Measurements from ENCODE around the gene FOXD4. TPM values are rescaled to one million over a fixed set of nuclear protein-coding genes. Genes with fewer than 3 reads are reported as not detected.
A peak's percentile ranks its signal among the peaks of the same experiment; 100 is the strongest.
"Not testable (repeated sequence)": the region's sequence is repeated elsewhere in the genome, so short reads cannot be mapped to it uniquely, and the experiment has no call there.

Gene FOXD4
- total and polyA plus RNA-seq, 2 donors (not counting 3 experiments of a cell fraction or from before 2014, with no cell fraction given): 0.07 to 0.35 TPM

GRCh38 chr9:114267-115117, 3.7 kb downstream of the FOXD4 start:
- dilution Hi-C loops (cut with MboI; ENCODE audit: extremely low pct_ligation_motif_present, low sequenced_read_pairs): not testable (repeated sequence)
- Histone ChIP-seq H3K4me3 (replicated peaks in 1 of 3; ENCODE audit: insufficient read depth in 1 of 3, low read depth in 1 of 3, low read length in 3 of 3) (peak overlapping the region in 1 of 3 experiments; percentile 21), H3K4me2 (ENCODE audit: insufficient read depth, low read length) (peak overlapping the region; percentile 51)

GRCh38 chr9:113468-114266, 4.5 kb downstream of the FOXD4 start:
- dilution Hi-C loops (cut with MboI; ENCODE audit: extremely low pct_ligation_motif_present, low sequenced_read_pairs); FAIRE-seq; intact Hi-C loops (cut with micrococcal nuclease); H4K20me1 ChIP-seq (replicated peaks; ENCODE audit: control insufficient read depth, extremely low read depth, insufficient read depth, low read length); H3K27ac ChIP-seq (ENCODE audit: insufficient read depth, low read depth, low read length); H3K9me1 ChIP-seq (replicated peaks; ENCODE audit: control insufficient read depth, extremely low read depth, insufficient read depth, low read length); DNase-seq (ENCODE audit: low read depth, low spot score); H2AFZ ChIP-seq (ENCODE audit: low read depth, low read length); BruUV-seq (replicated peaks); POLR2A ChIA-PET; H3K79me2 ChIP-seq (ENCODE audit: control insufficient read depth, insufficient read depth, low read length); CTCF ChIA-PET; H3K9me3 ChIP-seq (replicated peaks; ENCODE audit: control insufficient read depth, insufficient read depth, low read length); H3K36me3 ChIP-seq (ENCODE audit: control insufficient read depth in 2 of 2, extremely low read depth in 1 of 2, insufficient read depth in 2 of 2, low read length in 2 of 2); H3K9ac ChIP-seq (replicated peaks; ENCODE audit: extremely low read depth, insufficient read depth, low read length); H3K4me1 ChIP-seq (ENCODE audit: control insufficient read depth, extremely low read depth, insufficient read depth, low read length): not testable (repeated sequence)
- Histone ChIP-seq H3K4me3 (replicated peaks in 1 of 3; ENCODE audit: insufficient read depth in 1 of 3, low read depth in 1 of 3, low read length in 3 of 3) (peak overlapping the region in 1 of 3 experiments; percentile 21), H3K27me3 (ENCODE audit: control insufficient read depth in 2 of 2, insufficient read depth in 2 of 2, low read length in 2 of 2) (peaks cover 35 to 41% of the 10 kb centered on the region in 2 experiments), H3K4me2 (ENCODE audit: insufficient read depth, low read length) (peak overlapping the region; percentile 51)
- TF ChIP-seq EZH2 (IDR thresholded peaks at IDR 0.05; ENCODE audit: borderline replicate concordance, low read depth, low read length, severe bottlenecking): peak; percentile 86

More at GRCh38 chr9:114267-115117, 3.7 kb downstream of the FOXD4 start:
- intact Hi-C loops (cut with micrococcal nuclease); CTCF ChIA-PET; H3K4me1 ChIP-seq (ENCODE audit: control insufficient read depth, extremely low read depth, insufficient read depth, low read length); H4K20me1 ChIP-seq (replicated peaks; ENCODE audit: control insufficient read depth, extremely low read depth, insufficient read depth, low read length); H3K9me1 ChIP-seq (replicated peaks; ENCODE audit: control insufficient read depth, extremely low read depth, insufficient read depth, low read length); POLR2A ChIA-PET; FAIRE-seq; DNase-seq (ENCODE audit: low read depth, low spot score); H3K9ac ChIP-seq (replicated peaks; ENCODE audit: extremely low read depth, insufficient read depth, low read length); H3K79me2 ChIP-seq (ENCODE audit: control insufficient read depth, insufficient read depth, low read length); H3K9me3 ChIP-seq (replicated peaks; ENCODE audit: control insufficient read depth, insufficient read depth, low read length); BruUV-seq (replicated peaks); H3K36me3 ChIP-seq (ENCODE audit: control insufficient read depth in 2 of 2, extremely low read depth in 1 of 2, insufficient read depth in 2 of 2, low read length in 2 of 2); H3K27ac ChIP-seq (ENCODE audit: insufficient read depth, low read depth, low read length); H2AFZ ChIP-seq (ENCODE audit: low read depth, low read length): not testable (repeated sequence)
- peak; percentile 67 for TF ChIP-seq EZH2 (IDR thresholded peaks at IDR 0.05; ENCODE audit: borderline replicate concordance, low read depth, low read length, severe bottlenecking)
- H3K27me3 ChIP-seq (ENCODE audit: control insufficient read depth in 2 of 2, insufficient read depth in 2 of 2, low read length in 2 of 2): peaks cover 29 to 35% of the 10 kb centered on the region in 2 experiments

- H3K79me2 ChIP-seq (ENCODE audit: control insufficient read depth, insufficient read depth, low read length); H2AFZ ChIP-seq (ENCODE audit: low read depth, low read length); H3K4me3 ChIP-seq (replicated peaks in 1 of 3; ENCODE audit: insufficient read depth in 1 of 3, low read depth in 1 of 3, low read length in 3 of 3); H3K27ac ChIP-seq (ENCODE audit: insufficient read depth, low read depth, low read length); FAIRE-seq; DNase-seq (ENCODE audit: low read depth, low spot score); H3K4me2 ChIP-seq (ENCODE audit: insufficient read depth, low read length); CTCF ChIA-PET; POLR2A ChIA-PET; intact Hi-C loops (cut with micrococcal nuclease); H3K9me1 ChIP-seq (replicated peaks; ENCODE audit: control insufficient read depth, extremely low read depth, insufficient read depth, low read length); dilution Hi-C loops (cut with MboI; ENCODE audit: extremely low pct_ligation_motif_present, low sequenced_read_pairs); H3K4me1 ChIP-seq (ENCODE audit: control insufficient read depth, extremely low read depth, insufficient read depth, low read length); H4K20me1 ChIP-seq (replicated peaks; ENCODE audit: control insufficient read depth, extremely low read depth, insufficient read depth, low read length); H3K9me3 ChIP-seq (replicated peaks; ENCODE audit: control insufficient read depth, insufficient read depth, low read length); H3K36me3 ChIP-seq (ENCODE audit: control insufficient read depth in 2 of 2, extremely low read depth in 1 of 2, insufficient read depth in 2 of 2, low read length in 2 of 2); H3K9ac ChIP-seq (replicated peaks; ENCODE audit: extremely low read depth, insufficient read depth, low read length); BruUV-seq (replicated peaks): not testable (repeated sequence)
- H3K27me3 ChIP-seq (ENCODE audit: control insufficient read depth in 2 of 2, insufficient read depth in 2 of 2, low read length in 2 of 2): peaks cover 34 to 38% of the 10 kb centered on the region in 2 experiments
Measured at GRCh38 chr9:112589-113467, 5.4 kb downstream of the FOXD4 start.

Data from endothelial cell of umbilical vein (primary cell).